HepG2 (cell line): ENCODE data around the gene ABCA4. TPM values are rescaled to one million over a fixed set of nuclear protein-coding genes. Genes with fewer than 3 reads are reported as not detected.

Experiments used
- CENPT ChIP-seq: sonication (generic); formaldehyde crosslinking; IDR thresholded peaks from 2 replicates; pipeline ENCODE4 v1.8.0; 2022; ENCODE audit warnings: low read depth, mild to moderate bottlenecking, moderate library complexity, missing genetic modification reagents
- FIP1L1 ChIP-seq: fragments of 200-400 bp; formaldehyde crosslinking; IDR thresholded peaks from 2 replicates; pipeline ENCODE4 v1.6.1; 2018; ENCODE audit warnings: low read depth, mild to moderate bottlenecking, low read length, moderate library complexity, borderline replicate concordance; ENCODE audit not compliant: insufficient read depth
- HNRNPL ChIP-seq: fragments of 200-400 bp; formaldehyde crosslinking; IDR thresholded peaks from 2 replicates; pipeline ENCODE4 v1.6.1; 2017; ENCODE audit warnings: mild to moderate bottlenecking, low read depth, low read length
- HNRNPUL1 ChIP-seq: fragments of 200-400 bp; formaldehyde crosslinking; IDR thresholded peaks from 2 replicates; pipeline ENCODE4 v1.6.1; 2017; ENCODE audit warnings: low read depth, mild to moderate bottlenecking, low read length, moderate library complexity
- IRF2 ChIP-seq: IDR thresholded peaks from 2 replicates; pipeline ENCODE4 v1.6.1; 2018; ENCODE audit warnings: missing genetic modification reagents, missing compliant biosample characterization
- KAT7 ChIP-seq: IDR thresholded peaks from 2 replicates; pipeline ENCODE4 v1.6.1; 2018; ENCODE audit warnings: borderline replicate concordance, missing compliant biosample characterization
- NCOA2 ChIP-seq: sonication (generic); formaldehyde crosslinking; IDR thresholded peaks from 2 replicates; pipeline ENCODE4 v1.8.0; 2022; ENCODE audit warnings: inconsistent platforms
- NFYB ChIP-seq: sonication (generic); formaldehyde crosslinking; IDR thresholded peaks from 2 replicates; pipeline ENCODE4 v1.4.0; 2020; ENCODE audit warnings: missing genetic modification reagents
- NR0B2 ChIP-seq: sonication (generic); formaldehyde crosslinking; IDR thresholded peaks from 2 replicates; pipeline ENCODE4 v1.4.0; 2020; ENCODE audit warnings: mild to moderate bottlenecking, missing genetic modification reagents
- NRL ChIP-seq: sonication (generic); formaldehyde crosslinking; IDR thresholded peaks from 2 replicates; pipeline ENCODE4 v1.5.0; 2020; ENCODE audit warnings: missing genetic modification reagents, mild to moderate bottlenecking, moderate library complexity, borderline replicate concordance
- POGZ ChIP-seq: sonication (generic); formaldehyde crosslinking; IDR thresholded peaks from 2 replicates; pipeline ENCODE4 v1.4.0; 2020; ENCODE audit warnings: mild to moderate bottlenecking, missing genetic modification reagents
- RCOR2 ChIP-seq: IDR thresholded peaks from 2 replicates; pipeline ENCODE4 v1.6.1; 2016; ENCODE audit warnings: missing biosample characterization, missing genetic modification reagents
- RXRA ChIP-seq: sonication (generic); formaldehyde crosslinking; IDR thresholded peaks from 2 replicates; pipeline ENCODE4 v1.5.1; 2020; ENCODE audit warnings: missing genetic modification reagents
- SNAPC5 ChIP-seq: sonication (generic); formaldehyde crosslinking; IDR thresholded peaks from 2 replicates; pipeline ENCODE4 v1.8.1; 2023; ENCODE audit warnings: mild to moderate bottlenecking, missing genetic modification reagents, borderline replicate concordance
- SPEN ChIP-seq: sonication (generic); formaldehyde crosslinking; IDR thresholded peaks from 2 replicates; pipeline ENCODE4 v1.5.1; 2020; ENCODE audit warnings: low read depth, mild to moderate bottlenecking, missing genetic modification reagents
- YEATS2 ChIP-seq: sonication (generic); formaldehyde crosslinking; IDR thresholded peaks from 2 replicates; pipeline ENCODE4 v1.4.0; 2020; ENCODE audit warnings: missing genetic modification reagents, borderline replicate concordance
- ZMAT3 ChIP-seq: sonication (generic); formaldehyde crosslinking; conservative IDR thresholded peaks from 2 replicates; pipeline ENCODE4 v1.7.0; 2021; ENCODE audit warnings: missing genetic modification reagents
- ZNF225 ChIP-seq: sonication (generic); formaldehyde crosslinking; IDR thresholded peaks from 2 replicates; pipeline ENCODE4 v1.4.0; 2020; ENCODE audit warnings: mild to moderate bottlenecking, missing genetic modification reagents
- ZNF275 ChIP-seq: sonication (generic); formaldehyde crosslinking; IDR thresholded peaks from 2 replicates; pipeline ENCODE4 v1.8.0; 2022; ENCODE audit warnings: missing genetic modification reagents, mild to moderate bottlenecking, inconsistent platforms, borderline replicate concordance
- ZNF543 ChIP-seq: sonication (generic); formaldehyde crosslinking; IDR thresholded peaks from 2 replicates; pipeline ENCODE4 v1.4.0; 2020; ENCODE audit warnings: mild to moderate bottlenecking, missing genetic modification reagents
- ZNF746 ChIP-seq: sonication (generic); formaldehyde crosslinking; IDR thresholded peaks from 2 replicates; pipeline ENCODE4 v1.8.0; 2022; ENCODE audit warnings: mild to moderate bottlenecking, missing genetic modification reagents
- ZNF780A ChIP-seq: sonication (generic); formaldehyde crosslinking; IDR thresholded peaks from 2 replicates; pipeline ENCODE4 v1.8.0; 2022; ENCODE audit warnings: mild to moderate bottlenecking, missing genetic modification reagents, moderate library complexity
- polyA plus RNA-seq, 8 experiments: library from polyadenylated mRNA; depleted of rRNA in 3 of 8; stranded (reverse) in 7 of 8; unstranded in 1 of 8; fragments of >200 nt; fragmentation: Illumina TruSeq in 4 of 8; extraction: Trizol in 4 of 8; gene quantifications; 2 replicates each; pipeline versions ENCODE4 v1.2.1 to v1.2.3, GENCODE V29; 2011 to 2016; ENCODE audit warnings: low read depth in 4 of 8, missing spikeins in 1 of 8, mixed read lengths in 1 of 8; ENCODE audit not compliant: insufficient read depth in 1 of 8
- total RNA-seq, 5 experiments: library from RNA; depleted of rRNA; stranded (reverse); fragments of >200 nt; fragmentation: Illumina TruSeq; extraction: Trizol; gene quantifications; 2 replicates each; pipeline ENCODE4 v1.2.3, GENCODE V29; 2016; ENCODE audit warnings: low read depth in 1 of 5
- TF ChIP-seq, protein P1 (sequence below): sonication (generic); formaldehyde crosslinking; IDR thresholded peaks from 2 replicates; pipeline ENCODE4 v1.5.0; 2020; ENCODE audit warnings: mild to moderate bottlenecking, missing genetic modification reagents
- TF ChIP-seq, protein P2 (sequence below): sonication (generic); formaldehyde crosslinking; IDR thresholded peaks from 2 replicates; pipeline ENCODE4 v1.5.1; 2020; ENCODE audit warnings: missing genetic modification reagents, mild to moderate bottlenecking, borderline replicate concordance

The ABCA4 gene
- total and polyA plus RNA-seq, 2 of the 13 experiments (the other 11 are each of a cell fraction or from before 2014, with no cell fraction given), result 0.24 to 0.67 TPM

- no peak for TF ChIP-seq CENPT (CRISPR knock-in tag)
- peak; percentile 38; the same call in 1 of the 2 replicates for TF ChIP-seq IRF2 (CRISPR knock-in tag)
- TF ChIP-seq NFYB (CRISPR knock-in tag), result no peak
- no peak for TF ChIP-seq RCOR2 (CRISPR knock-in tag)
- TF ChIP-seq, protein P1, sequence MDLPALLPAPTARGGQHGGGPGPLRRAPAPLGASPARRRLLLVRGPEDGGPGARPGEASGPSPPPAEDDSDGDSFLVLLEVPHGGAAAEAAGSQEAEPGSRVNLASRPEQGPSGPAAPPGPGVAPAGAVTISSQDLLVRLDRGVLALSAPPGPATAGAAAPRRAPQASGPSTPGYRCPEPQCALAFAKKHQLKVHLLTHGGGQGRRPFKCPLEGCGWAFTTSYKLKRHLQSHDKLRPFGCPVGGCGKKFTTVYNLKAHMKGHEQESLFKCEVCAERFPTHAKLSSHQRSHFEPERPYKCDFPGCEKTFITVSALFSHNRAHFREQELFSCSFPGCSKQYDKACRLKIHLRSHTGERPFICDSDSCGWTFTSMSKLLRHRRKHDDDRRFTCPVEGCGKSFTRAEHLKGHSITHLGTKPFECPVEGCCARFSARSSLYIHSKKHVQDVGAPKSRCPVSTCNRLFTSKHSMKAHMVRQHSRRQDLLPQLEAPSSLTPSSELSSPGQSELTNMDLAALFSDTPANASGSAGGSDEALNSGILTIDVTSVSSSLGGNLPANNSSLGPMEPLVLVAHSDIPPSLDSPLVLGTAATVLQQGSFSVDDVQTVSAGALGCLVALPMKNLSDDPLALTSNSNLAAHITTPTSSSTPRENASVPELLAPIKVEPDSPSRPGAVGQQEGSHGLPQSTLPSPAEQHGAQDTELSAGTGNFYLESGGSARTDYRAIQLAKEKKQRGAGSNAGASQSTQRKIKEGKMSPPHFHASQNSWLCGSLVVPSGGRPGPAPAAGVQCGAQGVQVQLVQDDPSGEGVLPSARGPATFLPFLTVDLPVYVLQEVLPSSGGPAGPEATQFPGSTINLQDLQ (CRISPR knock-in tag), result no peak
- peak; percentile 37; the same call in 1 of the 2 replicates for TF ChIP-seq NCOA2 (CRISPR knock-in tag)
- TF ChIP-seq ZNF543 (CRISPR knock-in tag), result no peak
- TF ChIP-seq HNRNPL, result no peak
- TF ChIP-seq NRL, result no peak
- TF ChIP-seq, protein P2, sequence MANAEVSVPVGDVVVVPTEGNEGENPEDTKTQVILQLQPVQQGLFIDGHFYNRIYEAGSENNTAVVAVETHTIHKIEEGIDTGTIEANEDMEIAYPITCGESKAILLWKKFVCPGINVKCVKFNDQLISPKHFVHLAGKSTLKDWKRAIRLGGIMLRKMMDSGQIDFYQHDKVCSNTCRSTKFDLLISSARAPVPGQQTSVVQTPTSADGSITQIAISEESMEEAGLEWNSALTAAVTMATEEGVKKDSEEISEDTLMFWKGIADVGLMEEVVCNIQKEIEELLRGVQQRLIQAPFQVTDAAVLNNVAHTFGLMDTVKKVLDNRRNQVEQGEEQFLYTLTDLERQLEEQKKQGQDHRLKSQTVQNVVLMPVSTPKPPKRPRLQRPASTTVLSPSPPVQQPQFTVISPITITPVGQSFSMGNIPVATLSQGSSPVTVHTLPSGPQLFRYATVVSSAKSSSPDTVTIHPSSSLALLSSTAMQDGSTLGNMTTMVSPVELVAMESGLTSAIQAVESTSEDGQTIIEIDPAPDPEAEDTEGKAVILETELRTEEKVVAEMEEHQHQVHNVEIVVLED, result no peak
- no peak for TF ChIP-seq NR0B2 (CRISPR knock-in tag)
- TF ChIP-seq HNRNPUL1, result no peak
- TF ChIP-seq ZMAT3 (CRISPR knock-in tag), result no peak
- TF ChIP-seq YEATS2 (CRISPR knock-in tag), result peak; percentile 32; the same call in 1 of the 2 replicates
- TF ChIP-seq ZNF275 (CRISPR knock-in tag), result no peak
- no peak for TF ChIP-seq SPEN (CRISPR knock-in tag)
- no peak for TF ChIP-seq ZNF225 (CRISPR knock-in tag)
- no peak for TF ChIP-seq POGZ (CRISPR knock-in tag)
- no peak for TF ChIP-seq ZNF780A (CRISPR knock-in tag)
- no peak for TF ChIP-seq SNAPC5 (CRISPR knock-in tag)
- TF ChIP-seq ZNF746 (CRISPR knock-in tag), result peak; percentile 73; the same call in 1 of the 2 replicates
- no peak for TF ChIP-seq FIP1L1
- no peak for TF ChIP-seq RXRA (CRISPR knock-in tag)
- TF ChIP-seq KAT7 (CRISPR knock-in tag), result 0 out of 2 replicates have a peak, but pooled peaks have one; percentile 39
Measured at GRCh38 chr1:94061513-94062443, 59.2 kb downstream of the ABCA4 start (continued).
